GM15510 (cell line): ENCODE measurements around the gene DHH.

Experiments
- POLR2A ChIP-seq: IDR thresholded peaks from 3 replicates; pipeline ENCODE4 v1.6.1; 2011; ENCODE audit warnings: borderline replicate concordance; ENCODE audit not compliant: insufficient read length; ENCODE audit errors: extremely low read depth

Gene DHH

DNA sequence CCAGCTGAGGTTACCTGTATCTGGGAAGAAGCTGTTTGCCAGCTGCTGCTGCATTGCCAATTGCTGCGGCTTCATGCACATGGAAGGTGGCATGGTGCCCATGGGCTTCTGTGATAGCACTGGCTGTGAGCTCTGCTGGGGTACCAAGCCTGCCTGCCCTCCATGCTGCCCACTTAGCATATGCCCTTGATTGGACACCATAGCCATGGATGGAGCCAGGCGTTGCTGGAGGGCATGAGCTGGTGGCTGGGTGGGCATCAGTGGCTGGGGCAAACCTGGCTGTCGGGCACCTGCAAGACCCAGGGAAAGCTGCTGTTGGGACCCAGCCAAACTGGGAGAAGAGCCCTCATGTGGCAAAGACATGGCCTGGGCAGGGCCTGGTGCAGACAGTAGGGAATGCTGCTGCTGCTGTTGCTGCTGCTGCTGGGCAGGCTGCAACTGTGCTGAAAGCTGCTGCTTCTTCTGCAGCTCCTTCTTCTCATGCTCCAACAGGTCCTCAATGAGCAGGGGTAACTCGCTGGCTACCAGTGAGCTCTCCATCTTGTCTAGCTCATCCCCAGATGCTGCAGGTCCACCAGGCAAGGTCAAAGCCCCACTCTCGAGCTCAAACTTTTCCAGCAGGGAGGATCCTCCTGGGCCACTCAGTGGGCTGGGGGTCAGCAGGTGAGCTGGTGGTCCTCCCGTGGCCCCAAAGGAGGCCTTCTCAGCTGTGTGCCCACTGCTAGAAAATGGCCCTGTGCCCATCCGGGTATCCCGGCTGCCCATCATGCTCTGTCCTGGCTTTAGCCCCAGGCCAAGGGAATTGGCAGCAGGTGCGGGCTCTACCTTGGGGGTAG lies 57.3 kb downstream of the DHH start:
- no peak for TF ChIP-seq POLR2A
